Gastroesophageal sphincter (tissue), 3 donors: ENCODE results near the gene ZNF77.

Experiments
- POLR2A ChIP-seq, 2 donors: fragments of 450-650 bp; IDR thresholded peaks; one replicate each; pipeline ENCODE4 v1.6.1; 2017; ENCODE audit warnings: antibody characterized with exemption in 2 of 2, mild to moderate bottlenecking in 2 of 2, moderate library complexity in 1 of 2
- TF ChIP-seq, protein P1 (sequence below), 4 experiments: fragments of 200-600 bp in 2 of 4; fragments of 450-650 bp in 2 of 4; sonication (generic) in 1 of 4; IDR thresholded peaks; one replicate each; pipeline ENCODE4 v1.5.1; 2017 to 2019; ENCODE audit warnings: antibody characterized with exemption in 4 of 4, mild to moderate bottlenecking in 2 of 4, moderate library complexity in 2 of 4

DNA sequence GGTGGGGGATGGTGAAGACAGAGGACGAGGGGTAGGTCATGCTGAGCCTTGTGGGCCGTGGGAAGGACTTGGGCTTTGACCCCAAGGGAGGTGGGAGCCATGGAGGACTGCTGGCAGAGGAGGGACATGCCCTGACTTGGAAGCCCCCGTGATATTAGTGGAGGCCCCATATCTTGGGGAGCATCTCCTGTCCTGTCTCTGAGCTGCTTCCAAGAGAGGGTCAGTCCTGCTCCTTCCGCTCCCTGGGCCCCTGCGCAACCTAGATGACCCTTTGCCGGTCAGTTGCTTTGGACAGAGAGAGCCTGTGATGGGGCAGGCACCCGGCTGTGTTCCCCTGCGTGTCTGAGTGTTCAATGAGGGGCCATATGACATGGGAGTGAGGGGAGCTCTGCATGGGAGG, 37.8 kb upstream of the ZNF77 start:
- TF ChIP-seq, protein P1, sequence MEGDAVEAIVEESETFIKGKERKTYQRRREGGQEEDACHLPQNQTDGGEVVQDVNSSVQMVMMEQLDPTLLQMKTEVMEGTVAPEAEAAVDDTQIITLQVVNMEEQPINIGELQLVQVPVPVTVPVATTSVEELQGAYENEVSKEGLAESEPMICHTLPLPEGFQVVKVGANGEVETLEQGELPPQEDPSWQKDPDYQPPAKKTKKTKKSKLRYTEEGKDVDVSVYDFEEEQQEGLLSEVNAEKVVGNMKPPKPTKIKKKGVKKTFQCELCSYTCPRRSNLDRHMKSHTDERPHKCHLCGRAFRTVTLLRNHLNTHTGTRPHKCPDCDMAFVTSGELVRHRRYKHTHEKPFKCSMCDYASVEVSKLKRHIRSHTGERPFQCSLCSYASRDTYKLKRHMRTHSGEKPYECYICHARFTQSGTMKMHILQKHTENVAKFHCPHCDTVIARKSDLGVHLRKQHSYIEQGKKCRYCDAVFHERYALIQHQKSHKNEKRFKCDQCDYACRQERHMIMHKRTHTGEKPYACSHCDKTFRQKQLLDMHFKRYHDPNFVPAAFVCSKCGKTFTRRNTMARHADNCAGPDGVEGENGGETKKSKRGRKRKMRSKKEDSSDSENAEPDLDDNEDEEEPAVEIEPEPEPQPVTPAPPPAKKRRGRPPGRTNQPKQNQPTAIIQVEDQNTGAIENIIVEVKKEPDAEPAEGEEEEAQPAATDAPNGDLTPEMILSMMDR (IDR thresholded peaks at IDR 0.05) = no peak
- no peak for TF ChIP-seq POLR2A (IDR thresholded peaks at IDR 0.05)
